T1000 (cell line): Measurements from ENCODE around the gene NDE1.
"Not testable (repeated sequence)": the region's sequence is repeated elsewhere in the genome, so short reads cannot be mapped to it uniquely, and the experiment has no call there.

Experiments
- DNase-seq: peaks from one replicate; lab custom pipeline; 2025; ENCODE audit warnings: mixed read lengths; lab: John Stamatoyannopoulos, UW

NDE1 gene

DNA sequence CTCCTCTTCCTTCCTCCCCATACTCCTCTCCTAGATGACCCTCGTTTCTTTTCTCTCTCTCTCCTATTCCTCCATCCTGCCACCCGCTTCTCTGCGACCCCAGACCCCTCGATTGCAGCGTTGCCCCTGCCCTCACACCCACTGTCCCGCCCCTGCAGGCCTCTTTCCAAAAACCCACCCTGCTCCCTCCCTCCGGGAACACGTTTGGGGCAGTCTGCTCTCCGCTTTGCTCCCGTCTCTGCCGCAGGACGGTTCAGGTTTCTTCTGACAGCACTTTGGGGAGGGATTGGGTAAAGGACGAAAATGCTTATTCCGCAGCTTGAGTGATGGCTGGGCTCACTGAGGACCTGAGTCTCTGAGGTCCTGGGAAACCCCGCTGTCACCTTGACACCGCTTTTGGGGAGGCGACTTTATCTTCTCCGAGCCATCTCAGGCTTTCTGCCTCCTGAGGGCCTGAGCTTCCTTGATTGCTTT, 690 bp downstream of the NDE1 start:
- DNase-seq, result no peak

DNA sequence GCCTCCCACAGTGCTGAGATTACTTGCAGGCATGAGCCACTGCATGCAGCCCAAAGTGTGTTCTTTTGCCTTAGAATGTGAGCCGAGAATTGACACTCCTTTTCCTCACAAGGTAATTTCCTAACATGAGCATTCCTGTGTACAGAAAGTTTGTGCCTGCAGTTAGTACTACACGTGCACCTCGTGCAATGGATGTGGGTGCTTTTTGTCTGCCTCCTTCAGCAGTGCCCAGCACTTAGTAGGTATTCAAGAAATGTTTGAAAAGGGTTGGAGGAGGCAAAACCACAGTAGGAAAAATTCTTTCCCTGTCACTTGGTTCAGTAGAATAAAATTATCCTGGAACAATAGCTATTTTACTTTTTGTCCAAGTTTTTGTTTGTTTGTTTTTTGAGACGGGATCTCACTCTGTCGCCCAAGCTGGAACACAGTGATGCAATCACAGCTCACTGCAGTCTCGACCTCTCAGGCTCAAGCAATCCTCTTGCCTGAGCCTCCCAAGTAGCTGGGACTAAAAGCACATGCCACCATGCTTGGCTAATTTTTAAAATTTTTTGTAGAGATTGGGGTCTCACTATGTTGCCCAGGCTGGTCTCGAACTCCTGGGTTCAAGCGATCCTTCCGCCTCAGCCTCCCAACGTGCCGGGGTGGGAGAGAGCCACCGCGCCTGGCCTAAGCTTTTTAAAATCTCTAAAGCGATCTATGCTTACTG, 2.4 kb downstream of the NDE1 start:
- no peak for DNase-seq

DNA sequence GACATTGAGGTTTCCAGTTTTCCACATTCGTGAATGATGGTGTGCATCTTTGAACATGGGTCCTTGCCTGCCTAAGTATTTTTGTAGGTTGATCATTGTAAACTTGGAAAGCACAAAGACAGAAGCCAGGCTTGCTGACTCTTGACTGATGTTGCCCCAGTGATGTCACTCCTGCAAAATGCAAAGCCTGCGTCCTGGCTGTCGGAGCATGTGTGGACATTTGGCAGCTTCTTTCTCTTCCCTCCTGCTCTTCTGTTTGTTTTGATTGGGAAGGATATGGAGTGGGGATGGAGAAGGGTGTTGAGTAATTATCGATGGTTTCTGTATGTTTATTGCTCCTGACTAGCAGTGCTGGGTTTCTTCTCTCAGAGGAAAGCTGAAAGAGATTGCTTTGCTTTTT, 3.2 kb downstream of the NDE1 start:
- no peak for DNase-seq

GRCh38 chr16:15654591-15654990, 4.5 kb downstream of the NDE1 start:
- no peak for DNase-seq

- DNase-seq, result not testable (repeated sequence)
Measured at GRCh38 chr16:15655561-15655960, 5.5 kb downstream of the NDE1 start.

- no peak for DNase-seq
Measured at GRCh38 chr16:15658149-15658548, 8.1 kb downstream of the NDE1 start.

GRCh38 chr16:15658556-15658955, 8.5 kb downstream of the NDE1 start:
- DNase-seq, result no peak

- no peak for DNase-seq
Measured at GRCh38 chr16:15660203-15660601, 10.2 kb downstream of the NDE1 start.

GRCh38 chr16:15665107-15665506, 15.1 kb downstream of the NDE1 start:
- no peak for DNase-seq

DNA sequence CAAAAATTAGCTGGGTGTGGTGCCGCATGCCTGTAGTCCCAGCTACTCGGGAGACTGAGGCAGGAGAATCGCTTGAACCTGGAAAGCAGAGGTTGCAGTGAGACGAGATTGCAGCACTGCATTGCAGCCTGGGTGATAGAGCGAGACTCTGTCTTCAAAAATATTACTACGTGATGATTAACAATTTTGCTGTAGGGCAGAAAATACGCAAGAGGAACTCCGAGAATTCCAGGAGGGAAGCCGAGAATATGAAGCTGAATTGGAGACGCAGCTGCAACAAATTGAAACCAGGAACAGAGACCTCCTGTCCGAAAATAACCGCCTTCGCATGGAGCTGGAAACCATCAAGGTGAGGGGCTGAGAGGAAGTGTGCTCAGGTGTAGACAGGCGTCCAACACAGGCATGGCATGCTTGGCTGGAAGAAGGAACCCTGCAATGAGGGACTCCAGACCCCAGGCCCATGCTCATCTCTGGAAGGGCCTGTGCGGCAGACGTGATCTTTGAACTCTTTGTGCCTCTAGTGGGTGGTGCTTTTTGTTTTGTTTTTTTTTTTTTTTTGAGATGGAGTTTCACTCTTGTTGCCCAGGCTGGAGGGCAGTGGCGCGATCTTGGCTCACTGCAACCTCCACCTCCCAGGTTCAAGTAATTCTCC, 17.2 kb downstream of the NDE1 start:
- no peak for DNase-seq

DNA sequence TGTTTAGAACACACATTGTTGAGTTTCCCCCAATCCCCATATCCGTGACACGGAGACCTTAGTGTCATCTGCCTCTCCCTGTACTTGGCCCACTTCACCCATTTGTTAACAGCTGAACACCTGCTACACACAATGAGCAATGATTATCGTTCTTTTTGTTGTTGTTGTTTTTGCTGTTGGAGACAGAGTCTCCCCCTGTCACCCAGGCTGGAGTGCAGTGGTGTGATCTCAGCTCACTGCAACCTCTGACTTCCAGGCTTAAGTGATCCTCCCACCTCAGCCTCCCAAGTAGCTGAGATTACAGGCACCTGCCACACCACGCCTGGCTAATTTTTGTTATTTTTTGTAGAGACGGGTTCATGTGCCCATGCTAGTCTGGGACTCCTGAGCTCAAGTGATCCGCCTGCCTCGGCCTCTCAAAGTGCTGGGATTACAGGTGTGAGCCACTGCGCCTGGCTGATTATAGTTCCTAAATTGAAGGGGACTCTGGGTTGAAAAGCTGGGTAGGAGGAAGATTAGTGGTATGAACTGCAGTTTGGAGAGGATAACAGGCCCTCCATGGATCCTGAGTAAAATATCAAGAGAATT, 21.6 kb downstream of the NDE1 start:
- no peak for DNase-seq

DNA sequence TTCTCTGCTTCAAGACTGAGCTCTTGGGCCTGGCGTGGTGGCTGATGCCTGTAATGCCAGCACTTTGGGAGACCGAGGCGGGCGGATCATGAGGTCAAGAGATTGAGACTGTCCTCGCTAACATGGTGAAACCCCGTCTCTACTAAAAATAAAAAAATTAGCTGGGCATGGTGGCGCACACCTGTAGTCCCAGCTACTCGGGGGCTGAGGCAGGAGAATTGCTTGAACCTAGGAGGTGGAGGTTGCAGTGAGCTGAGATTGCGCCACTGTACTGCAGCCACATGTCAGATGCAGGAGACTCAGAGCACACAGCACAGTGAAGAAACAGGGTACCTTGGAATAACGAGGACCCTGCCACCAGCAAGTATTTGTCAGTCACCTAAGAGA, 22.1 kb downstream of the NDE1 start:
- DNase-seq, result not testable (repeated sequence)

GRCh38 chr16:15672514-15673167, 22.6 kb downstream of the NDE1 start:
- DNase-seq, result peak; percentile 78

DNA sequence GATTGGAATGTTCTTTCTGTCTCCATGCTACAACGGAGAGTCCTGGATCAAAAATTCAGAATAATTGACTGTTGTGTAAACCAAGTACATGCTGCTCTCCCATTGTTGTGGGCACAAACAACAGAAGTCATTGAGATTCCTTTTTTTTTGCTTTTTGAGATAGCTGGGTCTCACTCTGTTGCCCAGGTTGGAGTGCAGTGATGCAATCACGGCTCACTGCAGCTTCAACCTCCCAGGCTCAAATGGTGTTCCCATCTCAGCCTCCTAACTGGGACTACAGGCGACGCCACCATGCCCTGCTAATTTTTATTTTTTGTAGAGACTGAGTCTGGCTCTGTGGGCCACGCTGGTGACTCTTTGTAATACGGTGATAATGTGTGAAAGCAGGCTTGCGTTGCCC, 24.5 kb downstream of the NDE1 start:
- no peak for DNase-seq

DNA sequence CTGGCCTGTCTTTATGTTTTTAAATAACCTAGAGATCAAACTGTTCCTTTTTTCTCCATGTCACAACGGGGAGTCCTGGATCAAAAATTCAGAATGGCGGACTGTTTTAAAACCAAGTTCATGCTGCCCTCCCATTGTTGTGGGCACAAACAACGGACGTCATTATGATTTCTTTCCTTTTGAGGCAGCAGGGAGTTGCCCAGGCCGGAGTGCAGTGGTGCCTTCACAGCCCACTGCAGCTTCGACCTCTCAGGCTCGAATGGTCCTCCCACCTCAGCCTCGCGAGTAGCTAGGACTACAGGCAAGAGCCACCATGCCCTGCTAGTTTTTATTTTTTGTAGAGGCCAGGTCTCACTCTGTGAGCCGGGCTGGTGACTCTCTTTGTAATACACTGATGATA, 26.5 kb downstream of the NDE1 start:
- DNase-seq, result no peak

- DNase-seq, result no peak
Measured at GRCh38 chr16:15677447-15677846, 27.4 kb downstream of the NDE1 start.

GRCh38 chr16:15682105-15682570, 32.1 kb downstream of the NDE1 start:
- DNase-seq, result peak; percentile 37

- DNase-seq, result no peak
Measured at GRCh38 chr16:15686287-15686686, 36.2 kb downstream of the NDE1 start.

DNA sequence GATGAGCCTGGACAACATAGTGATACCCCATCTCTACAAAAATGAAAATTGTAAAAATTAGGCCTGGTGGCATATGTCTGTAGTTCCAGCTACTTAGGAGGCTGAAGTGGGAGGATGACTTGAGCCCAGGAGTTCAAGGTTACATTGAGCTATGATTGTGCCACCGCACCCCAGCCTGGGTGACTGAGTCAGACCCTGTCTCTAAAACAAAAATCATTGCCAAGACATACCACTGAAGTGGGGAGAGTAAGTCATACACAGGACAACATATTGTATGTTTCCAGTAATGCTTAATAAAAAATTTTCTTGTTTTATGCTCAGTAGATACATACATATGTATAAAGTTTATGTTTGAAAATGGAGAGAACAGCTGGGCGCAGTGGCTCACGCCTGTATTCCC, 39.2 kb downstream of the NDE1 start:
- no peak for DNase-seq

DNA sequence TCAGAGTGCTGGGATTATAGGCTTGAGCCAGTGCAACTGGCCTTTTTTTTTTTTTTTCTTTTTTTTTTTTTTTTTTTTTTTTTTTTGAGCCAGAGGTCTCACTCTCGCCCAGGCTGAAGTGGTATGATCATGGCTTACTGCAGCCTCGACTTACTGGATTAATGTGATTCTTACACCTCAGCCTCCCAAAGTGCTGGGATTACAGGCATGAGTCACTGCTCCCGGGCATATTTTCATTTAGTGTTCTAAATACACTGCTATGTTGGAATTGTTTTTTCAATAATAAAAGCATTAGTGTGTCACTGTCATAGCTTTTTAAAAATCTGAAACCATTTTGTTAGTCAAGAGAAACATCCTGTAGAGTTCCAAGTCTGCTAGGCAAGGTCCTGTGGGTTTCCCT, 40.3 kb downstream of the NDE1 start:
- no peak for DNase-seq

DNA sequence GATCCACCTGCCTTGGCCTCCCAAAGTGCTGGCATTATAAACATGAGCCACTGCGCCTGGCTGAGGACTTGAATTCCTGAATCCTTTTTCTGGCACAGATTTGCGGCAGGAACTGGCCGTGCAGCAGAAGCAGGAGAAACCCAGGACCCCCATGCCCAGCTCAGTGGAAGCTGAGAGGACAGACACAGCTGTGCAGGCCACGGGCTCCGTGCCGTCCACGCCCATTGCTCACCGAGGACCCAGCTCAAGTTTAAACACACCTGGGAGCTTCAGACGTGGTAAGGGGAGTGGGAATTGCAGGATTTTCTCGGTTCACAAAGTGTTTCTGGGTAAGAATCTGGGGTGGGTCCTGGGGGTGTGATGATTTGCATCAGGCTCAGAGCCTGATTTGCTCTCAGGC, 41.0 kb downstream of the NDE1 start:
- DNase-seq, result no peak

GRCh38 chr16:15692508-15692907, 42.5 kb downstream of the NDE1 start:
- not testable (repeated sequence) for DNase-seq

- DNase-seq, result no peak
Measured at GRCh38 chr16:15694499-15694898, 44.5 kb downstream of the NDE1 start.
